WERI-Rb-1 (cell line): ENCODE results near the gene ADCY5.
A peak's percentile ranks its signal among the peaks of the same experiment; 100 is the strongest.

Experiments used
- DNase-seq: peaks from one replicate; pipeline ENCODE4 v3.0.0-alpha.2; 2020
- H3K27ac ChIP-seq: fragments of 250-450 bp; sonication (Bioruptor Pico); 2 replicates; pipeline ENCODE4 v1.5.1; 2020; ENCODE audit warnings: mild to moderate bottlenecking, moderate library complexity
- H3K27me3 ChIP-seq: fragments of 250-450 bp; sonication (Bioruptor Pico); 2 replicates; pipeline ENCODE4 v1.5.1; 2021; ENCODE audit warnings: mild to moderate bottlenecking, low read depth, moderate library complexity; ENCODE audit not compliant: insufficient read depth, severe bottlenecking
- H3K36me3 ChIP-seq: fragments of 250-450 bp; sonication (Bioruptor Pico); 2 replicates; pipeline ENCODE4 v1.5.1; 2020; ENCODE audit warnings: mild to moderate bottlenecking, moderate library complexity
- H3K4me3 ChIP-seq: 2 replicates; pipeline ENCODE4 v1.5.1; 2011; ENCODE audit warnings: low read depth, mild to moderate bottlenecking, control low read depth, low read length
- H3K9me3 ChIP-seq: fragments of 250-450 bp; sonication (Bioruptor Pico); 2 replicates; pipeline ENCODE4 v1.5.1; 2021; ENCODE audit warnings: mild to moderate bottlenecking, moderate library complexity; ENCODE audit not compliant: severe bottlenecking
- CTCF ChIP-seq: IDR thresholded peaks from 2 replicates; pipeline ENCODE4 v1.5.1; 2011; ENCODE audit warnings: low read depth, mild to moderate bottlenecking, control low read depth, inconsistent platforms, low read length

Gene ADCY5

GRCh38 chr3:123315271-123315595 is 133.7 kb downstream of the ADCY5 start:
- TF ChIP-seq CTCF, result no peak
- H3K9me3 ChIP-seq, result no peaks in the 10 kb centered on the region
- no peaks in the 10 kb centered on the region for H3K36me3 ChIP-seq
- no peak overlapping the region for H3K27ac ChIP-seq
- no peak for DNase-seq
- no peak overlapping the region for H3K4me3 ChIP-seq
- H3K27me3 ChIP-seq, result no peaks in the 10 kb centered on the region

GRCh38 chr3:123314359-123315270 is 134.3 kb downstream of the ADCY5 start:
- DNase-seq, result peak; percentile 21
- TF ChIP-seq CTCF, result no peak
- no peak overlapping the region for H3K27ac ChIP-seq
- no peak overlapping the region for H3K4me3 ChIP-seq
- no peaks in the 10 kb centered on the region for H3K9me3 ChIP-seq
- no peaks in the 10 kb centered on the region for H3K27me3 ChIP-seq
- H3K36me3 ChIP-seq, result no peaks in the 10 kb centered on the region

- no peak for TF ChIP-seq CTCF
- Histone ChIP-seq H3K27me3 (no peaks in the 10 kb centered on the region), H3K27ac (no peak overlapping the region), H3K4me3 (no peak overlapping the region), H3K9me3 (no peaks in the 10 kb centered on the region), H3K36me3 (no peaks in the 10 kb centered on the region)
- no peak for DNase-seq
Observed at GRCh38 chr3:123313889-123314288, 135.0 kb downstream of the ADCY5 start.

- Histone ChIP-seq H3K4me3 (no peak overlapping the region), H3K9me3 (no peaks in the 10 kb centered on the region), H3K27me3 (no peaks in the 10 kb centered on the region), H3K36me3 (no peaks in the 10 kb centered on the region), H3K27ac (no peak overlapping the region)
- no peak for DNase-seq
- no peak for TF ChIP-seq CTCF
Observed at GRCh38 chr3:123312331-123313265, 136.3 kb downstream of the ADCY5 start.

- no peak for TF ChIP-seq CTCF
- no peak overlapping the region for H3K4me3 ChIP-seq
- no peaks in the 10 kb centered on the region for H3K27me3 ChIP-seq
Observed at GRCh38 chr3:123311201-123311600, 137.7 kb downstream of the ADCY5 start.

More at GRCh38 chr3:123311201-123311600, 137.7 kb downstream of the ADCY5 start:
- no peak overlapping the region for H3K27ac ChIP-seq
- DNase-seq, result no peak
- H3K36me3 ChIP-seq, result no peaks in the 10 kb centered on the region
- H3K9me3 ChIP-seq, result no peaks in the 10 kb centered on the region
